HG02623 (cell line): Measurements from ENCODE around the gene RHBDF2.

ENCODE experiments used
- ATAC-seq: cut with Tn5 transposase; IDR thresholded peaks from one replicate; pipeline ENCODE4 v1.9.1; 2021; ENCODE audit warnings: moderate library complexity; ENCODE audit not compliant: unreplicated experiment

The RHBDF2 gene

GRCh38 chr17:76484228-76484725 is 16.9 kb downstream of the RHBDF2 start:
- ATAC-seq: no peak

- ATAC-seq: peak; percentile 52
Measured at GRCh38 chr17:76481071-76481655, 20.1 kb downstream of the RHBDF2 start.

- no peak for ATAC-seq
Measured at GRCh38 chr17:76480632-76481031, 20.6 kb downstream of the RHBDF2 start.

- ATAC-seq: no peak
Measured at GRCh38 chr17:76479515-76480060, 21.6 kb downstream of the RHBDF2 start.

GRCh38 chr17:76478730-76479514 is 22.3 kb downstream of the RHBDF2 start:
- no peak for ATAC-seq

- no peak for ATAC-seq
Measured at GRCh38 chr17:76478097-76478496, 23.1 kb downstream of the RHBDF2 start.

GRCh38 chr17:76477576-76477975 is 23.6 kb downstream of the RHBDF2 start:
- ATAC-seq: no peak

GRCh38 chr17:76476736-76477135 is 24.5 kb downstream of the RHBDF2 start:
- no peak for ATAC-seq

GRCh38 chr17:76475302-76475701 is 25.9 kb downstream of the RHBDF2 start:
- no peak for ATAC-seq

GRCh38 chr17:76474894-76475293 is 26.3 kb downstream of the RHBDF2 start:
- ATAC-seq: no peak

GRCh38 chr17:76474238-76474637 is 27.0 kb downstream of the RHBDF2 start:
- ATAC-seq: no peak

GRCh38 chr17:76473541-76473985 is 27.7 kb downstream of the RHBDF2 start:
- ATAC-seq: no peak

- no peak for ATAC-seq
Measured at GRCh38 chr17:76472726-76473125, 28.5 kb downstream of the RHBDF2 start.

- ATAC-seq: no peak
Measured at GRCh38 chr17:76472258-76472645, 29.0 kb downstream of the RHBDF2 start.

- no peak for ATAC-seq
Measured at GRCh38 chr17:76471498-76472257, 29.5 kb downstream of the RHBDF2 start.

GRCh38 chr17:76469991-76470739 is 31.1 kb downstream of the RHBDF2 start:
- no peak for ATAC-seq

- ATAC-seq: no peak
Measured at GRCh38 chr17:76469076-76469990, 31.9 kb downstream of the RHBDF2 start.

GRCh38 chr17:76468634-76469010 is 32.6 kb downstream of the RHBDF2 start:
- ATAC-seq: no peak

GRCh38 chr17:76467809-76468633 is 33.2 kb downstream of the RHBDF2 start:
- ATAC-seq: no peak
